GM18511 (cell line): ENCODE results near the gene GGTLC1.
A peak's percentile ranks its signal among the peaks of the same experiment; 100 is the strongest.

Source experiments
- ATAC-seq: cut with Tn5 transposase; IDR thresholded peaks from one replicate; pipeline ENCODE4 v1.9.1; 2021; ENCODE audit warnings: mild to moderate bottlenecking, moderate library complexity; ENCODE audit not compliant: unreplicated experiment

Gene GGTLC1

DNA sequence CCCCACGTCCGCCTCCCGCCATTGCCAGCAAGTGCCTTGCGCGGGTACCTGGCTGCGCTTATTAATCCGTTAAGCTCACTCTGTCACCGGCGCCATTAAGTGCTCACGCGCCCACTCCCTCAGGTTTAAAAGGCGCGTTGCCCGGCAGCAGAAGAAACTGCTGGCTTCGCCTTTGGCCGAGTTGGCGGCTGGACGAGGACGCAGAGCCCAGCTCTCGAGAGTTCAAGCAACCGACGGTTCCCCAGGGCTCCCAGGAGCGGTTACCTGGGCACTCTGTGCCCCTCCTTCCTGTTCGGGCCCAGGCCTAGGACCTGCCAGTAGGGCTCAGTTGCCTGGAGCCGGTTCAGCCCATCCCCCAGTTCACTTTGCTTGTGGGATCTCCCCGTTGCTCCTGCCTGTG is at the start of gene GGTLC1:
GGTLC1 (minus strand) TSS at position 219 of the 400 bp plus-strand sequence. CDS start 2,168 bp downstream, outside the sequence.
- no peak for ATAC-seq

- ATAC-seq: no peak
Measured at GRCh38 chr20:24034820-24035219, 46.2 kb upstream of the GGTLC1 start.

- ATAC-seq: no peak
Measured at GRCh38 chr20:24033565-24033964, 45.0 kb upstream of the GGTLC1 start.

DNA sequence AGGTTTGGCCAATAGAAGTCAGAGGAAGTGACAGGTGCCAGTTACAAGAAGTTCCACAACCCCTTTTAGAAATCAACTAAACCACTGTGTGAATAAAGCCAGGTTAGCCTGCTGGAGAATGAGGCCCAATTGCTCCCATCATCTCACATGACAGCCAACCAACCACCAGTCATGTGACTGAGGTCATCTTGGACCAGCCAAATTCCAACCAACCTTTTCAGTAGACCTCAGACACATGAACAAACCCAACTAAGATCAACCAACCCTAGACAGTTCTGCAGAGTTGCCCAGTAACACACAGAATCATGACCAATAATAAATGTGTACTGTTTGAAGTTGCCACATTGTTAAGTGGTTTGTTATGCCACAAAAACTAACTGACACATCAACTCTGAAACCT is 44.6 kb upstream of the GGTLC1 start:
- no peak for ATAC-seq

DNA sequence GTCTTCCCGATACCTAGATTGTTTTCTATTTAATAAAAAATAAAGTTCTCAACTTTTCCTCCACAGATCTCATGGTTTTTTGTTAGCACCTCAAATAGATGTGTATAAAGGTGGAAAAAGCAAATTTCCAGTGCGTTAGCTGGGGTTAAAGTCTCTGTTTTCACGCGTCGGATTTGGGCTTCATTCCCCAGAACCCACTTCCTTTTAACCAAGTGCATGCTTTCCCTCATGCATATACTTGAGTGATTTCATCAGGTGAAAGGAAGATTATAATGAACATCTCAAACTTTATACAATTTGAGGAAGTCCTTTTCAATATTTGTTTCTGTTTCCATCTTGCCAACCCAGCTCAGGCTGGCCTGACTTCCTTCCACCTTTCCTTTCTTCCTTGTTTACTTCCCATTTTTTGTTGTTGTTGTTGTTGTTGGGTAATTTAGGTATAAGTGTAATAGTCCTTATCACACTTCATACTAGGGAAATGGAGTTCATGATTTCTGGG is 43.9 kb upstream of the GGTLC1 start:
- no peak for ATAC-seq

GRCh38 chr20:24027229-24027628 is 38.6 kb upstream of the GGTLC1 start:
- no peak for ATAC-seq

GRCh38 chr20:24022621-24023180 is 34.1 kb upstream of the GGTLC1 start:
- no peak for ATAC-seq

DNA sequence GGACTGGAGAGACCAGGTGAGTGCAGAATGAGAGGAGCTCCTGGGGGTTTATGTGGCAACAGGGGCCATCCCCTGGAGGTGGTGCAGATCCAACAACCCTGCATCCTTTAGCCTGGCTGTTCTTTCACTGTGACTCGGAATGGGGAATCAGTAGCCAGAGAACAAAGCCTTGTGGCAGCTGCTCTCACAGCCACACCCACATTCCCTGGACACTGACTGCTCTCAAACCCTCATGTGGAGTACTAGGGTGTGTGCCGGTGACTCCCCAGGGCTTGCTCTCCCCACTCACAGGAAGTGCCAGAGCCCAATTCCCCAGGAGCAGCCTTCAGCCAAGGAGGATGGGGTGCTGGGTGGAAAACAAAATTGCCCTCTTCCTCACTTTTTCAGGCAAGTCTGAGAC is 30.2 kb upstream of the GGTLC1 start:
- no peak for ATAC-seq

DNA sequence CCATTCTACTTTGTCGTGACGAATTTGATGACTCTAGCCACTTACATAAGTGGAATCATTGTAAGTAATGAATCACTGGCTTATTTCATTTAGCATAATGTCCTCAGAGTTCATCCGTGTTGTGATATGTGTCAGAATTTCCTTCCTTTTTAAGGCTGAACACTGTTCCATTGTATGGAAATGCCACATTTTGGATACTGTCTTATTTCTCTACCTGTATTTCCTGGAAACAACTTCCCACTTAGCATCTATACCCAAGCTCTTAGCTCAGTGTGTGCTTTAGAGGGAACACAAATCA is 28.8 kb upstream of the GGTLC1 start:
- ATAC-seq: no peak

- no peak for ATAC-seq
Measured at GRCh38 chr20:24016607-24017457, 28.3 kb upstream of the GGTLC1 start.

DNA sequence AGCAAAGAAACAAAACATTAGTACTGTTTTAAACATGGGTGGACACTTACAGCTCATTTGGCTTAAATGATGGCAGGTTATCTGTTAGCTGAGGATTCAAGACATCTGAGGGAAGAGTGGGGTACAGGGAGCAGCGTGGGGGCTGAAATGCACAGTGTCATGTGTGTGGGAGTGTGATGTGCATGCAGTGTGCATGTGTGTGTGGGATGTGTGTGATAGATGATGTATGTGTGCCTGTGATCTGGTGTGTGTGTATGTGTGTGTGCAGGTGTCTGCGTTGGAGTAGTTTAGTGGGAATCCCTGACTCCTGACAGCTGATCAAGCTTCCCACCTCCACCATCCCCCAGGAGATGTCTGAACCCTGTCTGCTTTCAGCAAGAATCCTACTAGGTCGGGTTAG is 25.4 kb upstream of the GGTLC1 start:
- no peak for ATAC-seq

DNA sequence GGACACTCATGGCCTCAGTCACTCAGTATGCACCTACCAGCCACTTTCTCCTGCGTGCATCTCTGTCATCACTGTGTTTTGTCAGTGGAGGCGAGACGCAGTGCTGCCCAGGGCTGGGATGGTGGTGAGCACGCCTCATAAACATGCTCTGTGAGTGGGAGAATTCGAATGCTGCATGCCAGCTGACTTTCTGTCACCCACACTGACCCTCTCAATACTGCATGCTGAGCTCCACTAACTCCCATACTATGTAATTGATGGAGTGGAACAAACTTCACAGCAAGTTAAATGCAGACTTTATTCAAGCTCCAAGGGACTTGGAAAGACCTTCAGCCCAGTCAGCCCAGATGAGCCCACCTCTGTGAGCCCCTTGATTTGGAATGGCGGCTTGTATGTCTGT is 22.7 kb upstream of the GGTLC1 start:
- ATAC-seq: no peak

- ATAC-seq: no peak
Measured at GRCh38 chr20:24007758-24008157, 19.2 kb upstream of the GGTLC1 start.

- ATAC-seq: no peak
Measured at GRCh38 chr20:24007073-24007595, 18.6 kb upstream of the GGTLC1 start.

DNA sequence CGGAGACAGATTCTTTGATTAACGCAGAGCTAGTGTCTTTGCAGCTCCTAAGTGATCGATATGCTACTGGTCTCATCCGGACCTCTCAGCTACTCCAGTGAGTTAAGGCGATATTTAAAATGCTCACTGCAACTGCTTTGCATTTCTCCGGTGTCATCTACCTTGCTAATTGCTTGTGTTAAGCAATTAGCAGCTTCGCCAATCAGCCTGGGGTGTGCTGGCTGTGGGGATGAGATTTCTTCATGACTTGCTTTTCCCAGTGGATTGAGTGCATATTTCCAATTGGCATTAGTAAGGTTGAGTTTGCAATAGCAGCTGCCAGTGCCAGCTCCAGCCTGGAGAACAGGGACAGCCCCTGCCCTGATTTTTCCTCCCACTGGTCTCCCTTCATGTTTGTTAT is 18.0 kb upstream of the GGTLC1 start:
- no peak for ATAC-seq

DNA sequence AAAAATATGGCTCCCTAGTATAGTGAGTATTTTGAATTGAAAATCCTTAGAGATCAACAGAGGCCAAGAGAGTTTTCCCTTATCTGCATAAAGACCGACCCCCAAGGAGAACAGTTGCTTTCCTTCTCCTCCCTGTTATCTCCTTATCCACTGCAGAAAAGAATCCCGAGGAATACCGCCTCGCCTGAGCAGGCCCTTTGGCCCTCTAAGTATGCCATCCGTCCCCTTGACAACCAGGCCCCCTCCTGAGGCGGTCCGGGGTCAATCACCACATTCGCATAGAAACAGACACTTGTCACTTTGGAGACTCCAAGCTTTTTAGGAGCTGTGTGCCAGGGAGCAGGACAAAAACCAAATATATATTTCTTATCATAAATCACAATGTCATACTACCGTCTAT is 15.9 kb upstream of the GGTLC1 start:
- no peak for ATAC-seq

DNA sequence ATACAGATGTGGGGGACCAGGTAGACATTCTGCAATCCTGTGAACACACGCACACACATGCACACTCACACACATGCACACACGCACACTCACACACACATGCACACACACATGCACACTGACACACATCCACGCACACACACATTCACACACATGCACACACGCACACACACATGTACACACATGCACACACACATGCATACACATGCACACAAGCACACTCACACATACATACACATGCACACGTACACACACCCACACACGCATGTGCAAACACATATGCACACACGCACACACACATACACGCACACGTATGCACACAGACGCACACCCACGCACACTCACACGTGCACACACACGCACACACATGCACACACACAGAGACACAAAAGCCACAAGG is 14.3 kb upstream of the GGTLC1 start:
- ATAC-seq: no peak

DNA sequence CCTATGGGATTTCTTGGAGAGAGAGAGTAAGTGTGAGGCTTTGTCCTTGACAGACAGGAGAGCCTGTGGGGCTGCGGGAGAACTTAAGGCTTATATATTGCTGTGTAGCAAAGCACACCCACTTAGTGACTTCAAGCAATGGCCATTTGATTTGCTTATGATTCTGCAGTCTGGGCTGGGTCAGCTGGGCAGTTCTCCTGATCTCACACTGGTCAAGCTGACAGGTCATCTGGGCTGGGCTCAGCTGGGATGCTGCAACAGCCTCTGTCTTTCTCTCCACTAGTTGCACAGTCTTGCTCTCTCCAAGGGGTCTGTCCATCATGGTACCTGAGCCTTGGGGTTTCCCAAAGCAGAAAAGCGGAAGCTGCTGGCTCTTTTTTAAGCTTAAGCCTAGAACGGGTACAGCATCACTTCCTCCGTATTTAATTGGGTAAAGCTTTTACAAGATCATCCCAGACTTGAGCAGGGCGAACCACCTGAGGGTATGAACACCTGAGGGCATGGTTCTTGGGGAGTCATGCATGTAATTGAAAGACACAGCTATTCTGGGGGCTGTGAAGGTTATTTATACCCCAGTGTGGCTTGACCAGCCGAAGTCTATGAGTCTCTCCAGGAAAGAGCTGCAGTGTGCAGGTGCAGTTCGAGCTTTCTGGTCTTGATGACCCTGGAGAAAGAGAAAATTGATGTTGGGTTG is 13.3 kb upstream of the GGTLC1 start:
- ATAC-seq: no peak

DNA sequence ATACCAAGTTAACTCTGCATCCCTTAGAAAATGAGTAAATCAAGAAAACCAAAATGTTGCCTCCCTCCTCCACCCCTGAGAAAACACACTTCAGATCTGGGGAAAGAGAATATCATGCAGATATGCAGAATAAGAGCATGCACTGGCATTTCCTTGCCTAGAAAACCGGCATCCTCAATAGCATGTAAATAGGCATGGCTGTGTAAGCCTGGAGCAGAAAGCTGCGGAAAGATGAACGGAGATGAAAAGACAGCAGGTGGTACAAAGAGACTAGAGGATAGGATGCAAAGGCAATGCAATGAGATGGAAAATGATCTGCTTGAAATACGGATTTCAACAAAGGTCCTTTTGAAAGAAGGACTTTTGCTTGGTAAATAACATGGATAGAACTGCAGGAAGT is 10.3 kb upstream of the GGTLC1 start:
- ATAC-seq: no peak

GRCh38 chr20:23998392-23998791 is 9.8 kb upstream of the GGTLC1 start:
- no peak for ATAC-seq

GRCh38 chr20:23995905-23996666 is 7.5 kb upstream of the GGTLC1 start:
- ATAC-seq: peak; percentile 48
